Amniotic stem cell (primary cell): ENCODE measurements around the gene MAGI1.
"Not testable (repeated sequence)": the region's sequence is repeated elsewhere in the genome, so short reads cannot be mapped to it uniquely, and the experiment has no call there.

Experiments
- DNase-seq: peaks from one replicate; lab custom pipeline; 2025; lab: John Stamatoyannopoulos, UW

Gene MAGI1

DNA sequence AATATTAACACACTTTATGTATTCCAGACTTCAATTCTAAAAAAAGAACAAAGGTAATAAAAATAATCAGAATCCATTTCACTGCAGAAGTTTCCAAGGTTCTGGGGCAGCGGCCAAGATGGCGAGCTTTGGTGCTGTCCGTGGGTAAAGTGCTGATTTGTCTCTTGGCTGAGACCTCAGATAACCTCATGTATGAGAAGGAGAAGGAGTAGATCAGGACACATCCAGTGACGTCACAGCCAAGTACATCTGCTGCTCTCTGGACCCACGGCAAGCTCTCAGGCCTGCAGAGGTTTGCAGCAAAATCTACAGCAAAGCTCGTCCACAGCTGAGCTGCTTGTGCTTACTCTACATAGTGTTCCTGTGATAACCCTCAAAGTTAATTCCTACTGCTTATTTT, 165.7 kb downstream of the MAGI1 start:
- DNase-seq, result no peak

- DNase-seq, result no peak
Measured at GRCh38 chr3:65871305-65872141, 167.2 kb downstream of the MAGI1 start.

DNA sequence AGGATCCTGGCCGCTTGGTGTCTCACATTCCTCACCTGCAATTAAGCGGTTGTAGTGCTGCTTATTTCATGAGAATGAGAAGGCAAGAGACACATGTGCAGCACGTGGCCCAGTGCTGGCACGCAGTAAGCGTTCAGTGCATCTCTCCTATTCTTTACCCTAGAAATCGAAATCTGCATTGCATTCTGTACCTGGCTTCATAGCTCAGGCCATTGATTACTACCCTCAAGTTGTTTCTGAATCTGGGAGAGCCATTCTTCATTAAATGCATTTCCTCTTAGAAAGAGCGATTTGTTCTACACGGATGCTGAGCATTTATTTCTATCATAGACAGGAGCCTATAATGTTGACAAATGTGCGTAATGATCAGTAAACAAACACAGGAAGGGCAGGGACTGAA, 168.9 kb downstream of the MAGI1 start:
- DNase-seq, result no peak

DNA sequence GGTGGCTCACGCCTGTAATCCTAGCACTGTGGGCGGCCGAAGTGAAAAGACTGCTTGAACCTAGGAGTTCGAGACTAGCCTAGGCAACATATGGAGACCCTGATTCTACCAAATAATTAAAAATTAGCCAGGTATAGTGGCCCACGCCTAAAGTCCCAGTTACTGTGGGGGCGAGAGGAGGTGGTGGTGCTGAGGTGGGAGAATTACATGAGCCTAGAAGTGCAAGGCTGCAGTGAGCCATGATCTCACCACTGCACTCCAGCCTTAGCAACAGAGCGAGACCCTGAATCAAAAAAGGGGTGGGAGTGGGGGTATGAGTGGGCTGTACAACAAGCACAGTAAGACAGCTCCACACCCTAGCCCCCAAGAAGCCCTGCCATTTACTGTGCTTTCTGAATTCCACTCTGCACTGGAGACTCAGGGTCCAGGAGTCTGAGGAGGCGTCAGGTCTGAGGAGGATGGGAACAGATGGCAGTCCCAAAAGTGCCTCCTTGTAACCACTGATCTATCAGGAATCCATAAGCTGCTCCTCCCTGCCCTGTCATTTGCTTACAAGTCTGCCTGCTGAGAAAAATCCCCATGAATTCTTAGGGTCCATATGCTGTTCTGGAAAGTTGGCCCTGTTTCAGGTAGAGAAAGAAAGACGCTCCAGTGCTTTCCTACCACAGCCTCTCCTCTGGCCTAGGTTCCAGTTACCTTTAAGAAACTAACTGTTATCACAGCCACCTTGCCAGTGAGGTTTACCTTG, 171.1 kb downstream of the MAGI1 start:
- DNase-seq, result no peak

DNA sequence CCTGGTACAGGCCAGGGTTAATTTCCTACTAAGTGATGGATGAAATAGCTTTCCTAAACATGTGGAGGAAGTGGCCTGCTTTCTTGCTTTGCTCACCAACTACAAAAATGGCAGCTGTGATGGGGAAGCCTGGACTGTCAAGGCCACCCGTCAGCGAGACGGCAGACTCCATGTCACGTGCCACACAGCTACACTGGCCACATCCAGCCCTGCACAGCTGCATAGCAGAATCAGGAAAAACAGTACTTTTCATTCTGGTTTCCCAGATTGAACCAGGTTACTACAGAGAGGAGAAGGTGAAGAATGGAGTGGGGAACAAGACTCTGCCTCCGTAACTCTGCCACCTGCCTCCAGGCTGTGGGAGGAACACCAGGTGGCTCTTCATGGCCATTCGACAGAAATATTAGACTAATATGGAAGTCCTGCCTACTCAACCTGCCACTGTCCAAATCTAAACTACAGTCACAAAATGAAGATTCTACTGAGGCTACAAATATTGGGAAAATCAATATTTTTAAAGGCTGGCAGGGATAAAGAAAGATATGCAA, 174.3 kb downstream of the MAGI1 start:
- no peak for DNase-seq

DNA sequence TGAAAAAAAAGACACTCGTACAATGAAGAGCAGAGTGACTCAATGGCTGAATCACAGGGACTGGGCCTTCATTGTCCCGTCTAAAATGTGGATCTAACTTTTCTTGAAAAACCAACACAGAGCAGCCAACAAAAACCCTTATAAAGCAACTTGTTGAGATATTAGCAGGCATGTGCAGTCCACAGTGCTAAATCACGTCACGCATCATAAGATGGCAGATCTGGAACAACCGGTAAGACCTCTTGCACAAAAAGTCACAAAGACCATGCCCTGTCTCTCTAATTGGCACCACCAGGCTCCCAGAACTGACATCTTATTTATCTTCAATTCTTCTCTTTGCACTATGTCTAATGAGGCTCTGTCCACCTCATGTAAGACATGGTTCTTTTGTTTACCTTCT, 177.0 kb downstream of the MAGI1 start:
- DNase-seq, result no peak

DNA sequence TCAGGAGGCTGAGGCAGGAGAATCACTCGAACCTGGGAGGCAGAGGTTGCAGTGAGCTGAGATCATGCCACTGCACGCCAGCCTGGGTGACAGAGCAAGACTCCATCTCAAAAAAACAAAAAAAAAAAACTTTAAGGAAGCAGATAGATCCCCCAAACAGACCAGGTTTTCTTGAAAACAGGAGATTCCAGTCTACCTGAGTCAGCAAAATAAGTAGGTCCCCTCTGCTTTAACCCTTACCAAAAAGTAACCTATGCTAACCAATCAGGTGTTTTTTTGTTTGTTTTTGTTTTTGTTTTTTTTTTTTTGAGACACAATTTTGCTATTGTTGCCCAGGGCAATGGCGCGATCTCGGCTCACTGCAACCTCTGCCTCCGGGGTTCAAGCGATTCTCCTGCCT, 179.1 kb downstream of the MAGI1 start:
- DNase-seq, result not testable (repeated sequence)

DNA sequence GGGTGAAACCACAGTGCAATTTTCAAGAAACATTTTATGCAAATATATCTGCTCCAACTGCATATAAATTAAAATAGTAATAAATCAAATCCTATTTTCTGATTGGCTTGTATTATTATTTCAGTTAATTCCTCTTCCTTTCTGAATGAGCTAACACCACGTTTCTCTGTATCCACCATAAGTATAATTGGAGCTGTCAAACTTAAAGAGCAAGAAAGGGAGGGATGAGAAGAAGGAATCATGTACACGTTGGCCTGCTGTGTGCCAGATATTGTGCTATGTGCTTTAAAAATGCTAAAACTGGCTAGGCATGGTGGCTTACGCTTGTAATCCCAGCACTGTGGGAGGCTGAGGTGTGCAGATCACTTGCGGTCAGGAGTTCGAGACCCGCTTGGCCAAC, 180.0 kb downstream of the MAGI1 start:
- no peak for DNase-seq

DNA sequence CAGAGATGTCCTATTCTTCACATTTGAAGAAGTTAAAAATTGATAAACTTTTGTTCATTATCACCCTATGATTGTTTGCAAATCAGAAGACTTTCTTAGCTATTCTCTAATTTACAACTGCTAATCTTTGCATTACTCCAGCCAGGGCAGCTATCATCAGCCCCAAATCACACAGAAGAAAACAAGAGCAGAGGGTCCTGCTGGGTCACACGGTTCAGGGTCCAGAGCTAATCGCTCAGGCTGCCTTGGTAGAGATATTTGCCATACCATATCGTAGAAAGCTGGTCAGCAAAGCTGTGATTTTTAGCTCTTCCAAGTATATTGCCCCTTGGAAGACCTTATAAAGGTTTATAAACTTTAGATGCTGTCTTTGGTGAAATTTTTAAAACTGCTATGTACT, 181.4 kb downstream of the MAGI1 start:
- DNase-seq, result no peak

GRCh38 chr3:65856907-65857306, 181.8 kb downstream of the MAGI1 start:
- DNase-seq, result no peak

- peak; percentile 17 for DNase-seq
Measured at GRCh38 chr3:65855370-65856100, 183.2 kb downstream of the MAGI1 start.

GRCh38 chr3:65854606-65855304, 184.0 kb downstream of the MAGI1 start:
- no peak for DNase-seq

DNA sequence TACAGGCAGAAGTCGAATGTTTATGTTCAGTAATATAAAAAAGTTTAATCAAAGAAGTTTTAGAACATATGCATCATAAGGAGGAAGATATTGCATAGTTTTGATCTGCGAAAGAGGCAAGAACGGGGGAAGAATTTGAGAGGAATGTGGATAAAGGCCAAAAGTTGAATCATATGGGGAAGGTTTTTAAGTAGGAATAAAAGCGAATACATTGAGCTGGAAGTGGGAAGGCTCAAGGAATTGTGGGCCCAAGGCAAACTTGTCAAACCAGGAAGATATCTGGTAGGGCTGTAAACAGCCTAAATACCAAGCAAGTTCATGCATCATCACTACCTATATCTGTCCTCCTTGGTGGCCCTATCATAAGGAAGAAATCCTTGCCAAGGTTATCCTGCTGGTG, 186.9 kb downstream of the MAGI1 start:
- DNase-seq, result peak; percentile 45

DNA sequence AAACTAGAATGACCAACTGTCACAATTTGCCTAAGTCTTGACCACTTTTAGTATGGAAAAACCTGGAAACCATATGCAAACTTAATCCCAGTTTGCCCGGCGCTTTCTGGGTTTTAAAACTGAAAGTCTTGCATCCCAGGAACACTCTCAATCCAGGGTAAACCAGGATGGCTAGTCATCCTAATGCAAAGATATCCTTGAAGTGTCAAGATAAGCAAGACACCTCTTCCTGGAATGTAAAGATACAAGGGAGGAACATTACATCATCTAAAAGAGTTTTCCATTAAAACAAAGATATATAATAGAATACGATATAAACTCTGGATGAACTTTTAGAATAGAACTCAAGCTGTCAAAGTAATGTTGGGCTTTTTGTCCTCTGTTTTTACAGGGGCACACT, 188.5 kb downstream of the MAGI1 start:
- DNase-seq, result no peak

GRCh38 chr3:65848024-65848423, 190.7 kb downstream of the MAGI1 start:
- DNase-seq, result no peak

DNA sequence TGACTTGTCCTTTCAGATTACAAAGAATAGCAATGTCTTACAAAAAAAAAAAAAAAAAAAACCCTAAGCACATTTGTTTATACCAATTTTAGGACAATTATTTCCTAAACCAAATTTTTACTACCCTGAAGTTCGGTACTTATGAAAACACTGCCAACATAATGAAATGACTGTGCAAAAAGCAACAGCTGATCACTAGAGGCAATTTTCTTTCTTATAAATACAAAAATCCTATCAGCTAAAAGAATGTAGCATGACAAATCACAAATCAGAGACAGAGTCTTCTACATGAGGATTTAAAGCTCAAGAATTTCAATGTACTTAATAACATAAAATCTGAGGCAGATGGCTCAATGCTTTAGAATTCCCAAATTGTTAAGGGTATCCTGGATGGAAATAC, 191.8 kb downstream of the MAGI1 start:
- peak; percentile 12 for DNase-seq

DNA sequence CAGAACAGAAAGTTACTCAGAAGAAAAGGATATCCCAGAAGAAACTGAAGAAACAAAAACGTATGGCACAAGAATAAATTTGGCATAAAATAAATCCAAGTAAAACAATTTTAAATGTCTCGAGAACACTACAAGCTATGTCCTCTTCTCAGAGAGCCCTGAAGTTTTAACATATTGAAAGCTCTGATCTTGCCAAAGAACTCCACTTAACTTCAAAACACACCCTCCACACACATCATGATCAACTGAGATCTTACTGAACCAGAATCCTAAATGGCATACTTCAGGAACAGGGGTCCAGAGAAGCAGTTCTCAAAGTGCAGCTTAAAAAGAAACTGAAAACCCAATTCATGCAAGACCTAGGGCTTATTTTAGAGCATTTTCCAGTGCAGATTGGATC, 194.3 kb downstream of the MAGI1 start:
- DNase-seq, result no peak

GRCh38 chr3:65843732-65844131, 195.0 kb downstream of the MAGI1 start:
- no peak for DNase-seq

GRCh38 chr3:65837604-65838003, 201.1 kb downstream of the MAGI1 start:
- no peak for DNase-seq

- DNase-seq, result no peak
Measured at GRCh38 chr3:65836047-65836446, 202.7 kb downstream of the MAGI1 start.

DNA sequence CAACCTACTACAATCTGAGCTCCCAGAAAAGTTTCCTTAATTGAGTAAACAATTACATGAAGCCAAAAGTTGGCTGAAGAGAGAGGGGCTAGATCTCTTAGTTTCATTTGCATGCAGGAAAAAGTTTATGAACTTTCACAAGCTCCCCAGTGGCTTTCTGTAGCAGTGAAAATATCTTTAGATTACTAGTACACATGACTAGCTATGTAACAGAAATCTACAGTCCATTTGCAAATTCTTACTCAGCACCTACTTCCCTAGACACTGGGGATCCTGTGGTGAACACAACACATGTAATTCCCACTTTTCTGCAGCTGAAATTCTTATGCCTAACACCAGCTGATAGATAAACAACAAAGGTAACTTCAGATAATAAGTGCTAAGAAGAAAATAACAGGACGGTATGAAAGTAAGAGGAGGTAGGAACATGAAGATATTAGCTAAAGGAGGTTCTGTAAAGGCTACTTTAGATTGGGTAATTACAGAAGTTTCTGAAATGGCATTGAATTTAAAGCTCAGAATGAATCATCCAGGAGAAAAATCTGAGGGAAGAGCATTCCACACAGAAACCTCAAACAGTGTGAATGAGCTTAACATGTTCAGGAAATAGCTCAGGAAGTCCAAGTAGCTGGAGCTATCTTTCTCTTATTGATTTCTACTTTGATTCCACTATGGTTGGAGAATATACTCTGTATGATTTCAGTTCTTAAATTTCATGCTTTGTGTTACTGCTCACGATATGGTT, 204.8 kb downstream of the MAGI1 start:
- peak; percentile 13 for DNase-seq
